HG02759 (cell line): Measurements from ENCODE around the gene NRN1L.
"Not testable (repeated sequence)": the region's sequence is repeated elsewhere in the genome, so short reads cannot be mapped to it uniquely, and the experiment has no call there.

Experiments
- ATAC-seq: cut with Tn5 transposase; IDR thresholded peaks from one replicate; pipeline ENCODE4 v1.9.1; 2021; ENCODE audit warnings: mild to moderate bottlenecking, moderate library complexity; ENCODE audit not compliant: unreplicated experiment

NRN1L gene

GRCh38 chr16:67860589-67861398, 23.9 kb upstream of the NRN1L start:
- ATAC-seq = no peak

GRCh38 chr16:67861877-67862276, 22.8 kb upstream of the NRN1L start:
- no peak for ATAC-seq

DNA sequence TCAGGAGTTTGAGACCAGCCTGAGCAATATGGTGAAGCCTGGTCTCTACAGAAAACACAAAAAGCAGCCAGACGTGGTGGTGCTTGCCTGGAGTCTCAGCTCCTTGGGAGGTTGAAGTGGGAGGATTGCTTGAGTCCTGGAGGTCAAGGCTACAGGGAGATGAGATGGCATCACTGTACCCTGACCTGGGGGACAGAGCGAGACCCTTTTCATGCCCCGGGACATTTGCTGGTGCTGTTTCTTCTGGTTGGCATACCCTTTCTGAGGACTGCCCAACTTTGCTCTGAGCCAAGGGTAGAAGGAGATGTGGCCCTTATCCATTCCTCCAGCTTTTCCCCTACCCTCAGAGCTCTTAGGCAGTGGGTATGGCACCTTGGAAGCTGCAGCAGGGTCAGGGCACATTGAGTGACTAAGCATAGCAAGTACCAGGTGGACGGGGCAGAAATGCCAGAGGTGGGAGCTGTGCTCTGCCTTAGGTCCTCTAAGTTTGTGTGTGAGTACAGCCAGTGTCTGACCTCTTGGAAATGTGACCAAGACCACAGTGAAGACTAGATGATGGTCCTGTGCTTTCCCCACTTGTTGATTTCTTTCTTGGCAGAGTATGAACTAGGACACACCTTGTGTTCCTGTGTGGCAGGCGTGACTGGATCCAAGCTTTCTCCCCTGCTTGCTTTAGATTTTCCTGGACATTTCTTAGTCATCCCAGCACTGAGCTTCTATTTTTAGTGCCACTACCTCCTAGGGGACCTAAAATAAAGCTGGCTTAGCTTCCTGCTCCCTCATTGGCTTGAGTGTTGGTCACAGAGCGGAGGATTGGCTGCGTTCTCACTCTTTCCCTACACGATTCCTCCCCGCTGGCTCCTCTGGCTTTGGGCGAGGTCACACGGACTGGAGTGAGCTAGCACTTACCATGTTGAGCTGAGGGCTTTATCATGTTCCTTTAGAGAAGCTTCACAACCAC, 21.8 kb upstream of the NRN1L start:
- ATAC-seq = no peak

DNA sequence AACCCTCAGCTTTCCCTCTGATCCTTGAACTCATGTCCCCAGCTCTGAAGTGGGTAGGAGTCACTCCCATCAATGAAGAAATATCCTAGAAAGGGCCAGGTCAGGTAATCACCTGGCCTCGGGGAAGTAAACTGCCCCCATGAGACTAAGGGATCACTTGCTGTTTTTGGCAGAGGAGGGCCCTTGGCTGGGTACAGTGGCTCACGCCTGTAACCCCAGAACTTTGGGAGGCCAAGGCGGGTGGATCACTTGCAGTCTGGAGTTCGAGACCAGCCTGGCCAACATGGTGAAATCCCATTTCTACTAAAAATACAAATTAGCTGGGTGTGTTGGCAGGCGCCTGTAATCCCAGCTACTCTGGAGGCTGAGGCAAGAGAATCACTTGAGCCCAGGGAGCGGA, 20.6 kb upstream of the NRN1L start:
- ATAC-seq = not testable (repeated sequence)

- no peak for ATAC-seq
Measured at GRCh38 chr16:67864594-67864993, 20.1 kb upstream of the NRN1L start.

- no peak for ATAC-seq
Measured at GRCh38 chr16:67865318-67865717, 19.4 kb upstream of the NRN1L start.

GRCh38 chr16:67868290-67868689, 16.4 kb upstream of the NRN1L start:
- no peak for ATAC-seq

DNA sequence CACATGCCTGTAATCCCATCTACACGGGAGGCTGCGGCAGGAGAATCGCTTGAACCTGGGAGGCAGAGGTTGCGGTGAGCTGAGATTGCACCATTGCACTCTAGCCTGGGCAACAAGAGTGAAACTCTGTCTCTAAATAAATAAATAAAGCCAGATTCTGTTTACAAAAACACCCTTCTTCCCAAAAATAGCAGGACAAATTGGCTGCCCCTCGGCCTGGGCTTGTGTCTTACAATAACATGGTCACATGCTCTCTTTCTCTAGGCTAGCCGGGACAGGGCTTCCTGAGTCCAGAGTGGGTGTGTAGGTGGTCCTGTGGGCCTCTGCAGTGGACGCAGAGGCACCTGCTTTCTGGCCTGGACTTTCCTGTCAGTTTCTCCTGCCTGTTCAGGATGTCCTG, 15.0 kb upstream of the NRN1L start:
- ATAC-seq = no peak

DNA sequence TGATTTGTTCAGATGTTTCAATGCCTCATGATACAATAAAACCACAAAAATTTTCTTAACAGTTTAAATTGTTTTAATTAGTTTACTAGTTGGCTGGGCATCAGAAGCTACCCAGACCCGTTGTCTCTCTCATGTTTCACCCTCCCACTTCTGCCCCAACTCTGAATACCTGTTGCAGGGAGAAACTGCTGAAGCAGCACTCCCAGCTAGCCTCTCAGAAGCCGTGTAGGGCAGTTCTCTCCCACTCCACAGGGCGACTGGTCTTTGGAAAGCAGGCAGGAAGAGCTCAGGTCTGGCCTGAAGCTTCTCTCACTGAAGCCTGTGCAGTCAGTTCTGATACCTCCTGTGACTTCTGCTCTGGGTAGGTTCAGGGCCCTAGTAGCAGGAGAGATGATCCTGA, 13.4 kb upstream of the NRN1L start:
- no peak for ATAC-seq

DNA sequence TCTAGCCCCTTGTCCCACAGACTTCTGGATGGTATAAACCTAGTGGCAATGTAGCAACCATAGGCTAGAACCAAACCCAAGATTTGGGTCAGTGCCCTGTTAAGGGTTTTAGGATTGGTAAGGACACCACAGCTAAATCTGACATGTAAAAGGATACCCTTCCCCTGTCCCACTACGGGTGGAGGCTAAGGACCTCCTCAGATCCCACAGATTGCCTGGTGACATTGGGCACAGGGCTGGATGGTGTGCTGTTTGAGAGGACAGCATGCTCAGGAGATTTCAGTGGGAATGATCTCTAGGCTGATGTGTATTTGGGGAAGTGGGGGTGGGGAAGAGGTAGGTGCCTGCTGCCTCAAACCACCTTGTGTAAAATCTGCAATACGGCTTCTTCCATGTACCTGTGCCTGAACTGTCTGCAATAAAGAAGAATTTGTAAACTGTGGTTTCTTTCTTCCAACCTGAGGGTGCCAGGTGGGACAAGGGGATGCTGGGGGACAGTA, 12.5 kb upstream of the NRN1L start:
- no peak for ATAC-seq

GRCh38 chr16:67872631-67873434, 11.9 kb upstream of the NRN1L start, which contains the start of gene EDC4:
TSS of gene EDC4 (plus strand) at chr16:67873052. CDS start at chr16:67873262, 210 bp downstream.
- ATAC-seq = peak; percentile 82

DNA sequence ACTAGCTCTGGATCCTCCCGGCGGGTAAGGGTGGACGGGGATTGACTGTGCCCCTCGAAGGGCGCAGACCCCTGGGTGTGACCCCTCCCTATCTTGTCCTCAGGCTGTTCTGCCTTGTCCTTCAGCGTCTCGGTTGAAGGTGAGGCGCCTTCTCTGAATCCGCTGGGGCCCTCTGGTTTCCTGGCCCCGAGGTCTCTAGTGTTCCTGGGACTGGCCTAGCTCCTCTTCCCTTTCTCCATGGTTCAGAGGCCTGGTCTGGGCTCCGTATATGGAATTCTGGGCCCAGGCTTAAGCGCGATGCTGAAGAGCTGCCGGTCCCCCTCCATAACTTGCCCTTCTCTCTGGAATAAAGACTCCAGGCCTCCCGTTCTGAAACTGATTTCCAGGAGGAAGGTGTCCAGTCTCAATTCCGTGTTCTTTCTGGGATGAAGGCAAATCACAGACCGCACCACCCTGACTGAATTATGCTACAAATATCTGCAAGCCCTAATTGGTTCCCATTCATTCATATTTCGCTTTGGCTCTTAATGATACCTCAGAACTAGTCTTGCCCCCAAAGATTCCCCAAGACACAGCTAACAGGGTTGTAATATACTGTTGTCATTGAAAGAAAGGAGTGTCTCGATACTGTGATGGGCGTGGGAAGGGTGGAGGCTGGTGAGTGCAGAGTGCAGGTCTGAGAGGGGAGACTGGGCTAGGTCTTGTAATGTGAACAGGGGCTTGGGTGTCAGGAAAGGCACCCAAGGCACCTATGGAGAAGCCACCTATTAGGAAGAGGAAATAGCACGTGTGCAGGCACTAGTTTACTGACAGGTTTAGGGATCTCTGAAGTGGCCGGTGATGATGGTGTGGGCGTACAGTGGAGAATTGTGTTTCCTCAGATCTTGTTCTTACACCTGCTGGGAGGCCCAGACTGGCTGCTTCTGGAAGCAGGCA, 11.0 kb upstream of the NRN1L start:
- ATAC-seq = no peak

DNA sequence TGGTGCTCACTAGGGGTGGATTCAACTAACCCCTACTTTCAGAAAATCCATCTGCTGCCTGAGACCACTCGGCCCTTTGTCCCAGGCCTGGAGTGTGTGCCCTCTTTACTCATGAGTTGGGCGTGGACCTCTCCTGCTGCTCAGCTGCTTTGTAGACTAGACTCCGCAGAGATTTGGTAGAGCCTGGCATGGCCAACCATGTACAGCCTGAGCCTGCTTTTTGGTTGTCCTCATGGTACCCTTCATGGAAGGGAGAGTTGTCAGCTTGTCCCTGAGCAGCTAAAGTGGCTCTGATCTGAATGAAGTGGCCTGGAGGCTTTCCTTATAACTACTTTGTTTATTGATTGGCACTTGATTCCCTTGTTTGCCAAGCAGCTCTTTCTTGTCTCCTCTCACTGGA, 10.3 kb upstream of the NRN1L start:
- no peak for ATAC-seq

GRCh38 chr16:67877064-67877463, 7.6 kb upstream of the NRN1L start:
- ATAC-seq = no peak

GRCh38 chr16:67878232-67878631, 6.5 kb upstream of the NRN1L start:
- no peak for ATAC-seq

- ATAC-seq = no peak
Measured at GRCh38 chr16:67878846-67879245, 5.8 kb upstream of the NRN1L start.

- no peak for ATAC-seq
Measured at GRCh38 chr16:67879462-67879861, 5.2 kb upstream of the NRN1L start.

- no peak for ATAC-seq
Measured at GRCh38 chr16:67879936-67880335, 4.7 kb upstream of the NRN1L start.

GRCh38 chr16:67880584-67880983, 4.1 kb upstream of the NRN1L start:
- ATAC-seq = no peak
